Mesendoderm (in vitro differentiated cells): ENCODE measurements around the gene THSD4.

Experiments
- DNase-seq: peaks from one replicate; pipeline ENCODE4 v3.0.0; 2013
- H2AK5ac ChIP-seq: 2 replicates; pipeline ENCODE4 v1.6.1; 2013; ENCODE audit warnings: low read length, inconsistent platforms
- H2BK120ac ChIP-seq: 2 replicates; pipeline ENCODE4 v1.6.1; 2013; ENCODE audit warnings: low read depth, mild to moderate bottlenecking, low read length, moderate library complexity, mixed read lengths
- H2BK15ac ChIP-seq: replicated peaks from 2 replicates; pipeline ENCODE4 v1.6.1; 2013; ENCODE audit warnings: low read depth, mild to moderate bottlenecking, moderate library complexity
- H2BK5ac ChIP-seq: 2 replicates; pipeline ENCODE4 v1.6.1; 2013; ENCODE audit warnings: low read length, inconsistent platforms
- H3K18ac ChIP-seq: 2 replicates; pipeline ENCODE4 v1.6.1; 2013; ENCODE audit warnings: mild to moderate bottlenecking, low read length, mixed read lengths
- H3K23ac ChIP-seq: one replicate; pipeline ENCODE4 v1.6.1; 2013; ENCODE audit warnings: low read length
- H3K27ac ChIP-seq: 2 replicates; pipeline ENCODE4 v1.5.1; 2013; ENCODE audit warnings: low read depth, mild to moderate bottlenecking, inconsistent platforms, low read length, moderate library complexity
- H3K27me3 ChIP-seq: 2 replicates; pipeline ENCODE4 v1.6.1; 2013; ENCODE audit warnings: low read length, control low read depth, mild to moderate bottlenecking, inconsistent platforms; ENCODE audit not compliant: insufficient read depth, poor library complexity
- H3K36me3 ChIP-seq: 2 replicates; pipeline ENCODE4 v1.6.1; 2013; ENCODE audit warnings: low read length, inconsistent platforms; ENCODE audit not compliant: control insufficient read depth, insufficient read depth
- H3K4ac ChIP-seq: one replicate; pipeline ENCODE4 v1.6.1; 2013; ENCODE audit warnings: low read depth, mild to moderate bottlenecking, low read length, moderate library complexity
- H3K4me1 ChIP-seq: 2 replicates; pipeline ENCODE4 v1.6.1; 2013; ENCODE audit warnings: low read depth, low read length, inconsistent platforms; ENCODE audit not compliant: control insufficient read depth
- H3K4me2 ChIP-seq: 2 replicates; pipeline ENCODE4 v1.6.1; 2013; ENCODE audit warnings: low read length
- H3K4me3 ChIP-seq: 2 replicates; pipeline ENCODE4 v1.5.1; 2013; ENCODE audit warnings: mild to moderate bottlenecking, low read length
- H3K56ac ChIP-seq: one replicate; pipeline ENCODE4 v1.6.1; 2013; ENCODE audit warnings: low read length
- H3K79me1 ChIP-seq: 2 replicates; pipeline ENCODE4 v1.6.1; 2013; ENCODE audit warnings: low read length, inconsistent platforms
- H3K79me2 ChIP-seq: 2 replicates; pipeline ENCODE4 v1.6.1; 2013; ENCODE audit warnings: mild to moderate bottlenecking, low read length; ENCODE audit not compliant: control insufficient read depth, insufficient read depth
- H3K9ac ChIP-seq: 2 replicates; pipeline ENCODE4 v1.6.1; 2013; ENCODE audit warnings: low read length, inconsistent platforms
- H4K5ac ChIP-seq: one replicate; pipeline ENCODE4 v1.6.1; 2013; ENCODE audit warnings: low read length
- H4K8ac ChIP-seq: one replicate; pipeline ENCODE4 v1.6.1; 2013; ENCODE audit warnings: low read depth, mild to moderate bottlenecking, control low read depth, low read length, moderate library complexity
- WGBS: extraction: QIAGEN DNeasy Blood & Tissue Kit; methylation state at CpG from one replicate; pipeline ENCODE4 v1.1.7; 2013; ENCODE audit warnings: low lambda C conversion rate, missing lambda C conversion rate; ENCODE audit not compliant: insufficient coverage; ENCODE audit errors: extremely low coverage; 5-methylcytosine and 5-hydroxymethylcytosine counted together

Gene THSD4

GRCh38 chr15:71643918-71644317 is 528.6 kb downstream of the THSD4 start:
- Histone ChIP-seq H3K36me3 (no peaks in the 10 kb centered on the region), H3K23ac (no peak overlapping the region), H2BK5ac (no peak overlapping the region), H2BK15ac (no peak overlapping the region), H3K27ac (no peak overlapping the region), H3K4me2 (no peak overlapping the region), H3K4ac (no peak overlapping the region), H2BK120ac (no peak overlapping the region), H3K56ac (no peak overlapping the region), H3K18ac (no peak overlapping the region), H3K27me3 (no peaks in the 10 kb centered on the region), H4K8ac (no peak overlapping the region), H3K79me1 (no peaks in the 10 kb centered on the region), H3K9ac (no peak overlapping the region), H3K79me2 (no peaks in the 10 kb centered on the region), H3K4me1 (peaks cover 2% of the 10 kb centered on the region), H2AK5ac (no peak overlapping the region), H4K5ac (no peak overlapping the region), H3K4me3 (no peak overlapping the region)
- WGBS, result no CpG with 5 or more reads among the region's 2 CpGs
- no peak for DNase-seq

DNA sequence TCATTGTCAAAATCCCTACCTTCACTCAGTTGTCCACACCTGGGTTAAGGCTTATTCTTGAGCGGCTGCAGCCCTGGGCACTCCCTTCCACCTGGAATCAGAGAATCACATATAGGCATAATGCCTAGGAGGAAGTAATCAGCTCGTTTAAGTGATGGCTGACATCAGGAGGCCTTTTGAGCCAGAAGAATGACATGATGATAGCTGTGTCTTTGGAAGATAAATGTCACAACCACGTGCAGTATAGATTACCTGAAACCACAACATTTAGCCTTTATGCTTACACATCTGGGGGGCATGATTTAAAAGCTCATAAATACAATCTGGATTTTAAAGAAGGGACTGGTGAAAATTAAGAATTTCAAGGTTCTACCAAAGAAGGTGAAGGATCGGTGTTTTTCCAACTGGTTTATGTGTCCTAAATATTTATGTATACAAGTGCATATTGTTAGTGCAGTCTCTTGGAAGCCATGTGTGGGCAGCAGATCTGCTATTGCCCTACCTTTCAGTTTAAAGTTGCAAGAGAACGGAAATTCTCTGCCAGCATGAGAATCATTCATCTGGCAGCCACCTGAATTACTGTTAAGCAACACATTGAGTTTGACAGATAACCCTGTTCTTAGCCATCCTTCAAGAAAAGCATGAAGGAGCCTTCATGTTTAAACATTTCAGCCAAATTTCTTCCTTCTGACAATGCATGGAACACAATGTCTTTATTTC is 531.7 kb downstream of the THSD4 start:
- H4K8ac ChIP-seq, result no peak overlapping the region
- no peak overlapping the region for H2BK120ac ChIP-seq
- H3K4me2 ChIP-seq, result no peak overlapping the region
- no peak for DNase-seq
- no peaks in the 10 kb centered on the region for H3K79me1 ChIP-seq
- H2BK15ac ChIP-seq, result no peak overlapping the region
- no peak overlapping the region for H2BK5ac ChIP-seq
- H3K4me3 ChIP-seq, result no peak overlapping the region
- H3K18ac ChIP-seq, result no peak overlapping the region
- H2AK5ac ChIP-seq, result no peak overlapping the region
- H3K79me2 ChIP-seq, result no peaks in the 10 kb centered on the region
- H3K56ac ChIP-seq, result no peak overlapping the region
- no peak overlapping the region for H3K23ac ChIP-seq
- no peak overlapping the region for H3K9ac ChIP-seq
- no CpG with 5 or more reads among the region's 5 CpGs for WGBS
- H4K5ac ChIP-seq, result no peak overlapping the region
- no peaks in the 10 kb centered on the region for H3K36me3 ChIP-seq
- no peak overlapping the region for H3K4ac ChIP-seq
- H3K27me3 ChIP-seq, result no peaks in the 10 kb centered on the region
- no peak overlapping the region for H3K27ac ChIP-seq
- H3K4me1 ChIP-seq, result peaks cover 2% of the 10 kb centered on the region

GRCh38 chr15:71647487-71647808 is 532.2 kb downstream of the THSD4 start:
- Histone ChIP-seq H3K4me2 (no peak overlapping the region), H3K4me3 (no peak overlapping the region), H3K79me1 (no peaks in the 10 kb centered on the region), H3K9ac (no peak overlapping the region), H3K79me2 (no peaks in the 10 kb centered on the region), H3K18ac (no peak overlapping the region), H3K23ac (no peak overlapping the region), H4K5ac (no peak overlapping the region), H2BK5ac (no peak overlapping the region), H3K56ac (no peak overlapping the region), H2BK15ac (no peak overlapping the region), H3K27ac (no peak overlapping the region), H4K8ac (no peak overlapping the region), H3K4ac (no peak overlapping the region), H3K36me3 (no peaks in the 10 kb centered on the region), H2BK120ac (no peak overlapping the region), H3K4me1 (peaks cover 2% of the 10 kb centered on the region), H3K27me3 (no peaks in the 10 kb centered on the region), H2AK5ac (no peak overlapping the region)
- DNase-seq, result no peak
- WGBS, result no CpG with 5 or more reads among the region's 4 CpGs

GRCh38 chr15:71648095-71648494 is 532.8 kb downstream of the THSD4 start:
- H3K27ac ChIP-seq, result no peak overlapping the region
- no peak overlapping the region for H3K9ac ChIP-seq
- H4K8ac ChIP-seq, result no peak overlapping the region
- H3K79me2 ChIP-seq, result no peaks in the 10 kb centered on the region
- no peak overlapping the region for H3K4me2 ChIP-seq
- no peak overlapping the region for H4K5ac ChIP-seq
- no peaks in the 10 kb centered on the region for H3K79me1 ChIP-seq
- H3K36me3 ChIP-seq, result no peaks in the 10 kb centered on the region
- no peak overlapping the region for H3K4me3 ChIP-seq
- no peak overlapping the region for H3K18ac ChIP-seq
- no peak for DNase-seq
- H3K4ac ChIP-seq, result no peak overlapping the region
- no peak overlapping the region for H2BK5ac ChIP-seq
- no peaks in the 10 kb centered on the region for H3K27me3 ChIP-seq
- H3K23ac ChIP-seq, result no peak overlapping the region
- WGBS, result no CpG with 5 or more reads among the region's 3 CpGs
- peaks cover 2% of the 10 kb centered on the region for H3K4me1 ChIP-seq
- no peak overlapping the region for H2BK15ac ChIP-seq
- H3K56ac ChIP-seq, result no peak overlapping the region
- H2AK5ac ChIP-seq, result no peak overlapping the region
- no peak overlapping the region for H2BK120ac ChIP-seq

- Histone ChIP-seq H3K56ac (no peak overlapping the region), H2BK15ac (no peak overlapping the region), H4K5ac (no peak overlapping the region), H3K36me3 (no peaks in the 10 kb centered on the region), H2BK120ac (no peak overlapping the region), H3K4me1 (peaks cover 2% of the 10 kb centered on the region), H3K4me3 (no peak overlapping the region), H4K8ac (no peak overlapping the region), H3K79me1 (no peaks in the 10 kb centered on the region), H2BK5ac (no peak overlapping the region), H3K4me2 (no peak overlapping the region), H2AK5ac (no peak overlapping the region), H3K18ac (no peak overlapping the region), H3K9ac (no peak overlapping the region), H3K27me3 (no peaks in the 10 kb centered on the region), H3K79me2 (no peaks in the 10 kb centered on the region), H3K23ac (no peak overlapping the region), H3K4ac (no peak overlapping the region), H3K27ac (no peak overlapping the region)
- DNase-seq, result no peak
- no CpG with 5 or more reads among the region's 3 CpGs for WGBS
Observed at GRCh38 chr15:71649894-71650293, 534.6 kb downstream of the THSD4 start.

- Histone ChIP-seq H4K5ac (no peak overlapping the region), H3K4me3 (no peak overlapping the region), H2AK5ac (no peak overlapping the region), H3K4me2 (no peak overlapping the region), H3K79me1 (no peaks in the 10 kb centered on the region), H3K9ac (no peak overlapping the region), H2BK120ac (no peak overlapping the region), H3K36me3 (no peaks in the 10 kb centered on the region), H3K4me1 (peaks cover 2% of the 10 kb centered on the region), H3K4ac (no peak overlapping the region), H4K8ac (no peak overlapping the region), H3K18ac (no peak overlapping the region), H3K23ac (no peak overlapping the region), H3K27ac (no peak overlapping the region), H3K27me3 (no peaks in the 10 kb centered on the region), H3K56ac (no peak overlapping the region), H3K79me2 (no peaks in the 10 kb centered on the region), H2BK5ac (no peak overlapping the region), H2BK15ac (no peak overlapping the region)
- no peak for DNase-seq
- no CpG with 5 or more reads among the region's 9 CpGs for WGBS
Observed at GRCh38 chr15:71650603-71651002, 535.3 kb downstream of the THSD4 start.
